Measurements from ENCODE around the gene BBX.

- TF ChIP-seq CTCF (conservative IDR thresholded peaks at IDR 0.05; ENCODE audit: low read depth, low read length) (no peak), EZH2phosphoT487 (IDR thresholded peaks at IDR 0.05; ENCODE audit: borderline replicate concordance, low read length) (no peak), EZH2 (IDR thresholded peaks at IDR 0.05; ENCODE audit: low read length, unreplicated experiment) (no peak)
Measured at GRCh38 chr3:107669669-107670068, 146.9 kb downstream of the BBX start.
